H1 (cell line): ENCODE results near the gene ADORA1. TPM values are rescaled to one million over a fixed set of nuclear protein-coding genes. Genes with fewer than 3 reads are reported as not detected.

Experiments
- CTCF ChIA-PET: fragments of 300-600 bp; sonication (Branson Sonifier 250); formaldehyde crosslinking; loops from one replicate; lab custom pipeline; 2021; ENCODE audit not compliant: partially characterized antibody; lab: Charles Lee
- POLR2A ChIA-PET: fragments of 300-600 bp; sonication (Branson Sonifier 250); formaldehyde crosslinking; loops from one replicate; lab custom pipeline; 2021; ENCODE audit warnings: inconsistent platforms; ENCODE audit not compliant: partially characterized antibody; lab: Charles Lee
- DNase-seq, 2 experiments: peaks; one replicate each; pipeline versions ENCODE4 v3.0.0 to v3.0.0-alpha.2; 2010 to 2022; ENCODE audit warnings: low spot score in 2 of 2, low read depth in 1 of 2, mixed read lengths in 1 of 2
- FAIRE-seq: peaks from 2 replicates; lab custom pipeline; 2011; peaks lifted over from hg19 to GRCh38; lab: Jason Lieb, UNC
- H2AFZ ChIP-seq: 2 replicates; pipeline ENCODE4 v1.8.1; 2012; ENCODE audit warnings: low read length, inconsistent platforms
- H2AK5ac ChIP-seq: 2 replicates; pipeline ENCODE4 v1.6.1; 2013; ENCODE audit warnings: low read depth, low read length
- H2BK120ac ChIP-seq: replicated peaks from 2 replicates; pipeline ENCODE3; 2013; ENCODE audit warnings: low read depth, low read length, inconsistent platforms
- H2BK12ac ChIP-seq: 2 replicates; pipeline ENCODE4 v1.6.1; 2013; ENCODE audit warnings: low read depth, low read length
- H2BK15ac ChIP-seq: 2 replicates; pipeline ENCODE4 v1.6.1; 2013; ENCODE audit warnings: low read length
- H2BK20ac ChIP-seq: 2 replicates; pipeline ENCODE4 v1.6.1; 2013; ENCODE audit warnings: low read length
- H2BK5ac ChIP-seq: 2 replicates; pipeline ENCODE4 v1.6.1; 2013; ENCODE audit warnings: low read depth, low read length
- H3K14ac ChIP-seq: 2 replicates; pipeline ENCODE4 v1.6.1; 2013; ENCODE audit warnings: inconsistent platforms; ENCODE audit not compliant: insufficient read length
- H3K18ac ChIP-seq: 2 replicates; pipeline ENCODE4 v1.6.1; 2013; ENCODE audit warnings: low read length; ENCODE audit errors: extremely low read depth
- H3K23ac ChIP-seq: 2 replicates; pipeline ENCODE4 v1.6.1; 2013; ENCODE audit warnings: inconsistent platforms; ENCODE audit not compliant: insufficient read length
- H3K23me2 ChIP-seq: 2 replicates; pipeline ENCODE4 v1.6.1; 2013; ENCODE audit warnings: low read depth, low read length
- H3K27ac ChIP-seq: 2 replicates; pipeline ENCODE4 v1.6.1; 2011; ENCODE audit warnings: low read depth, low read length, inconsistent platforms
- H3K27me3 ChIP-seq, 4 experiments: replicated peaks in 1 of 4; 1 replicate in 1 of 4; 2 replicates in 3 of 4; pipeline versions ENCODE4 v1.6.1 to v1.8.1; 2011 to 2013; ENCODE audit warnings: low read length in 3 of 4, mild to moderate bottlenecking in 3 of 4, inconsistent platforms in 2 of 4, mixed read lengths in 2 of 4, moderate library complexity in 1 of 4; ENCODE audit not compliant: control insufficient read depth in 3 of 4, insufficient read depth in 3 of 4; ENCODE audit errors: extremely low read depth in 1 of 4
- H3K36me3 ChIP-seq, 4 experiments: 2 replicates each; pipeline versions ENCODE4 v1.6.1 to v1.8.1; 2011 to 2013; ENCODE audit warnings: mild to moderate bottlenecking in 4 of 4, low read length in 3 of 4, moderate library complexity in 2 of 4, control low read depth in 1 of 4, inconsistent platforms in 1 of 4; ENCODE audit not compliant: insufficient read depth in 4 of 4, control insufficient read depth in 2 of 4
- H3K4ac ChIP-seq: replicated peaks from 2 replicates; pipeline ENCODE3; 2013; ENCODE audit warnings: low read length, low read depth, mixed read lengths, inconsistent platforms; ENCODE audit not compliant: insufficient read length
- H3K4me1 ChIP-seq, 4 experiments: replicated peaks in 1 of 4; 1 replicate in 1 of 4; 2 replicates in 3 of 4; pipeline versions ENCODE4 v1.6.1 to v1.8.1; 2011 to 2013; ENCODE audit warnings: low read length in 3 of 4, inconsistent platforms in 2 of 4, mixed read lengths in 1 of 4; ENCODE audit not compliant: insufficient read depth in 4 of 4, control insufficient read depth in 3 of 4
- H3K4me2 ChIP-seq, 2 experiments: 2 replicates each; pipeline versions ENCODE4 v1.6.1 to v1.8.1; 2011 to 2013; ENCODE audit warnings: low read depth in 2 of 2, low read length in 2 of 2, control low read depth in 1 of 2, inconsistent platforms in 1 of 2, mild to moderate bottlenecking in 1 of 2; ENCODE audit not compliant: insufficient read depth in 1 of 2
- H3K4me3 ChIP-seq, 4 experiments: fragments of 200-600, 300-600 bp in 1 of 4; sonication (generic), shearing (Covaris generic), sonication (Bioruptor Twin) in 1 of 4; 2 replicates each; pipeline versions ENCODE4 v1.5.1 to v1.8.1; 2011 to 2016; ENCODE audit warnings: low read length in 4 of 4, low read depth in 3 of 4, control low read depth in 2 of 4, inconsistent platforms in 2 of 4, mild to moderate bottlenecking in 2 of 4, mixed read lengths in 1 of 4, moderate library complexity in 1 of 4; ENCODE audit not compliant: insufficient read depth in 2 of 4; ENCODE audit errors: extremely low read depth in 1 of 4
- H3K56ac ChIP-seq: replicated peaks from 2 replicates; pipeline ENCODE3; 2013; ENCODE audit warnings: low read depth, mild to moderate bottlenecking, mixed read lengths, low read length, inconsistent platforms; ENCODE audit not compliant: insufficient read length
- H3K79me1 ChIP-seq: 2 replicates; pipeline ENCODE4 v1.6.1; 2013; ENCODE audit warnings: low read depth, low read length, control low read depth
- H3K79me2 ChIP-seq, 2 experiments: 2 replicates each; pipeline versions ENCODE4 v1.6.1 to v1.8.1; 2012 to 2013; ENCODE audit warnings: low read length in 2 of 2, mild to moderate bottlenecking in 2 of 2, inconsistent platforms in 1 of 2; ENCODE audit not compliant: insufficient read depth in 2 of 2, control insufficient read depth in 1 of 2
- H3K9ac ChIP-seq, 4 experiments: replicated peaks in 1 of 4; 1 replicate in 1 of 4; 2 replicates in 3 of 4; pipeline versions ENCODE4 v1.6.1 to v1.8.1; 2011 to 2013; ENCODE audit warnings: low read depth in 3 of 4, low read length in 3 of 4, control low read depth in 2 of 4, mild to moderate bottlenecking in 2 of 4, moderate library complexity in 2 of 4, inconsistent platforms in 1 of 4; ENCODE audit errors: extremely low read depth in 1 of 4
- H3K9me3 ChIP-seq, 2 experiments: 2 replicates each; pipeline versions ENCODE4 v1.6.1 to v1.8.1; 2012 to 2013; ENCODE audit warnings: mild to moderate bottlenecking in 2 of 2, moderate library complexity in 2 of 2, control low read depth in 1 of 2, inconsistent platforms in 1 of 2, low read depth in 1 of 2, low read length in 1 of 2, mixed read lengths in 1 of 2; ENCODE audit not compliant: insufficient read depth in 2 of 2
- H4K20me1 ChIP-seq, 2 experiments: replicated peaks in 1 of 2; 2 replicates each; pipeline versions ENCODE3 to v1.8.1; 2011 to 2013; ENCODE audit warnings: inconsistent platforms in 2 of 2, low read length in 2 of 2, mild to moderate bottlenecking in 1 of 2; ENCODE audit not compliant: insufficient read depth in 2 of 2, control insufficient read depth in 1 of 2
- H4K5ac ChIP-seq: 2 replicates; pipeline ENCODE4 v1.6.1; 2013; ENCODE audit warnings: low read length, low read depth, mixed read lengths, inconsistent platforms; ENCODE audit not compliant: insufficient read length
- H4K8ac ChIP-seq: 2 replicates; pipeline ENCODE4 v1.8.0; 2013; ENCODE audit warnings: mild to moderate bottlenecking, moderate library complexity, low read length, inconsistent platforms; ENCODE audit not compliant: insufficient read depth; ENCODE audit errors: extremely low read depth
- H4K91ac ChIP-seq: replicated peaks from 2 replicates; pipeline ENCODE3; 2013; ENCODE audit warnings: low read length, mixed read lengths, inconsistent platforms; ENCODE audit not compliant: insufficient read length
- CTBP2 ChIP-seq: IDR thresholded peaks from 2 replicates; pipeline ENCODE4 v1.7.0; 2011; ENCODE audit warnings: borderline replicate concordance, mild to moderate bottlenecking, moderate library complexity, mixed read lengths, low read length; ENCODE audit not compliant: insufficient read depth, insufficient read length
- HDAC2 ChIP-seq, 2 experiments: fragments of 300-600 bp in 1 of 2; sonication (generic) in 1 of 2; IDR thresholded peaks; 2 replicates each; pipeline ENCODE4 v1.6.1; 2011 to 2012; ENCODE audit warnings: low read depth in 2 of 2, low read length in 2 of 2, mild to moderate bottlenecking in 2 of 2, moderate library complexity in 2 of 2, borderline replicate concordance in 1 of 2, inconsistent platforms in 1 of 2
- WGBS, 2 experiments: shearing (Covaris generic) in 1 of 2; methylation state at CpG; one replicate each; pipeline versions ENCODE4 v1.1.6 to v1.1.7; 2013 to 2015; ENCODE audit warnings: low lambda C conversion rate in 2 of 2, mixed read lengths in 2 of 2, inconsistent platforms in 1 of 2, low coverage in 1 of 2, missing lambda C conversion rate in 1 of 2; ENCODE audit not compliant: insufficient replicate concordance in 2 of 2, insufficient coverage in 1 of 2, insufficient read length in 1 of 2; ENCODE audit errors: extremely low coverage in 1 of 2, missing lambda C conversion rate in 1 of 2; 5-methylcytosine and 5-hydroxymethylcytosine counted together
- polyA plus RNA-seq, 7 experiments: library from polyadenylated mRNA; depleted of rRNA in 3 of 7; stranded (reverse) in 5 of 7; unstranded in 2 of 7; fragments of >200 nt in 5 of 7; fragments of 200-250 nt in 2 of 7; gene quantifications; 1 replicate in 5 of 7; 2 replicates in 1 of 7; 4 replicates in 1 of 7; pipeline versions ENCODE4 v1.2.1 to v1.2.3, GENCODE V29; 2011 to 2013; ENCODE audit warnings: missing spikeins in 2 of 7, mixed read lengths in 2 of 7
- total RNA-seq: library from RNA; stranded (reverse); fragmentation: NEBNext Ultra II Directional; extraction: Animal tissue kit (Norgen Biotek cat#: 25700); gene quantifications from 2 replicates; pipeline ENCODE4 v1.2.1, GENCODE V29; 2021

ADORA1 gene
- total and polyA plus RNA-seq, 2 of the 8 experiments (the other 6 are each of a cell fraction or from before 2014, with no cell fraction given), result 3.3 to 6.7 TPM

GRCh38 chr1:203175237-203175826, 47.8 kb downstream of the ADORA1 start, which contains the start of gene MYBPH:
Gene MYBPH, minus strand, starts transcription at chr1:203175826. Its CDS starts 71 bp downstream, at chr1:203175755.
- Histone ChIP-seq H3K36me3 (no peaks in the 10 kb centered on the region), H3K23me2 (no peaks in the 10 kb centered on the region), H2BK15ac (no peak within 1 kb of the TSS), H2BK5ac (no peak within 1 kb of the TSS), H3K23ac (no peak within 1 kb of the TSS), H4K5ac (no peak within 1 kb of the TSS), H3K14ac (no peak within 1 kb of the TSS), H4K8ac (peak within 1 kb of the TSS; percentile 57; the same call in 1 of the 2 replicates), H2BK20ac (no peak within 1 kb of the TSS), H3K56ac (no peak within 1 kb of the TSS), H3K9me3 (no peaks in the 10 kb centered on the region), H3K27ac (no peak within 1 kb of the TSS), H2AK5ac (no peak within 1 kb of the TSS), H4K20me1 (no peaks in the 10 kb centered on the region), H2AFZ (no peak within 1 kb of the TSS), H4K91ac (no peak within 1 kb of the TSS), H2BK12ac (no peak within 1 kb of the TSS; the same call in 1 of the 2 replicates), H3K9ac (no peak within 1 kb of the TSS), H3K79me1 (no peaks in the 10 kb centered on the region), H3K18ac (no peak within 1 kb of the TSS), H3K4me3 (no peak within 1 kb of the TSS), H3K4ac (no peak within 1 kb of the TSS), H3K79me2 (no peaks in the 10 kb centered on the region), H3K4me1 (peaks cover 0 to 7% (median 3%) of the 10 kb centered on the region in 4 experiments; a peak in 4 of 7 replicates), H2BK120ac (no peak within 1 kb of the TSS), H3K4me2 (no peak within 1 kb of the TSS), H3K27me3 (no peaks in the 10 kb centered on the region)
- POLR2A ChIA-PET, result no interaction called here
- FAIRE-seq (no peak), DNase-seq (no peak)
- TF ChIP-seq CTBP2 (no peak), HDAC2 (IDR thresholded peaks at IDR 0.05; ENCODE audit: borderline replicate concordance in 1 of 2, low read depth in 2 of 2, low read length in 2 of 2) (no peak)
- WGBS, 2 experiments, result 81% methylated on average over 5 of the region's 5 CpGs; no CpG with 5 or more reads in 1 of the 2 experiments
- CTCF ChIA-PET, result interaction anchor here (0.6 to 12.8 kb wide), 28 partner anchors 8 to 136 kb away, joined by 3 to 140 read pairs (median 5); partner anchors contain the start of genes ADORA1 and CHI3L1
